HG02852 (cell line): Measurements from ENCODE around the gene C6orf47.
"Not testable (repeated sequence)": the region's sequence is repeated elsewhere in the genome, so short reads cannot be mapped to it uniquely, and the experiment has no call there.

Source experiments
- ATAC-seq: cut with Tn5 transposase; IDR thresholded peaks from one replicate; pipeline ENCODE4 v1.9.1; 2021; ENCODE audit warnings: mild to moderate bottlenecking, moderate library complexity; ENCODE audit not compliant: unreplicated experiment

The C6orf47 gene, protein sequence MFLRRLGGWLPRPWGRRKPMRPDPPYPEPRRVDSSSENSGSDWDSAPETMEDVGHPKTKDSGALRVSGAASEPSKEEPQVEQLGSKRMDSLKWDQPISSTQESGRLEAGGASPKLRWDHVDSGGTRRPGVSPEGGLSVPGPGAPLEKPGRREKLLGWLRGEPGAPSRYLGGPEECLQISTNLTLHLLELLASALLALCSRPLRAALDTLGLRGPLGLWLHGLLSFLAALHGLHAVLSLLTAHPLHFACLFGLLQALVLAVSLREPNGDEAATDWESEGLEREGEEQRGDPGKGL

DNA sequence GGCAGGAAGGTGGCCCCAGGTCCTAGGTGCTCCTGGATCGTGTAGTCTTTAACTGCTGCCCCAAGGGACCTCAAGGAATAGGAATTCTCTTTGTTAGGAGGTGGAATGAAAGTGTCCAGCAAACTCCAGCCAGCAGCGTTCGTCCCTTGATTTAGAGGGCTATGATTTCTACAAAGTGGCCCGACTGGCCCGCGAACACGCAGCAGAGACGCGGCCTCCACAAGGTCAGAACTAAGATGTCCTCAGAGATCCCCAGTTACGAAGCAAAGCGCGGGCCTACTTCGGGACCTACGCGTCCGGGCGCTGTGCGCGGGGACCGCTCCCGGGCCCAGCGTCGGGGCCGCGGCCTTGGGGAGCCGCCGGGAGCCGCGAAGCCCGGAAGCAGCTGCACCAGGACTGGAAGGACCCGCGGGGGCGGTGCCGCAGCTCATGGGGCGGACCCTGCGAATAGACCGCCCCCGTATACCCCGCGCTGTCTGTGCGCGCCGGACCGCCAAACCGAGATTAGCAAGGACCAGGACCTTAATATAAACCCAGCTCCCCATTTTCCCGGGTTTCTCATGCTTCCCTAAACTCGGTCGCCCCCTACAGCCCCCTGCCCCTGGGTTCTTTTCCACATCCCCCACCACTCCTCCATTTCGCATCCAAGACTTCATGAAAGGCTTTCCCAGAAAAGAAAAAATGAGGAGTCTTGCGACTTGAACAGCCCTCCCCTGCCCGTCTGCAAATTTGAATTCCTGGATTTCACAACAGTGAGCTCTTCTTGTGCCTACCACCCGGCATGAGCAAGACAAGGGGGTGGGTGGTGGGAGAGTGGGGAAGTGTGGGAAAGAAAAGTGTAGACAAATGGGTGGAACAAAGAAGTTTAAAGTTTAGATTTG, at the start of gene C6orf47:
TSS of gene C6orf47 (minus strand) at position 398 of the 881 bp plus-strand sequence. CDS start 831 bp downstream, outside the sequence.
- no peak for ATAC-seq

- ATAC-seq = not testable (repeated sequence)
These were observed 48.6 kb upstream of the C6orf47 start for GRCh38 chr6:31709157-31709556.

- ATAC-seq = no peak
These were observed 47.6 kb upstream of the C6orf47 start for GRCh38 chr6:31708224-31708623.

DNA sequence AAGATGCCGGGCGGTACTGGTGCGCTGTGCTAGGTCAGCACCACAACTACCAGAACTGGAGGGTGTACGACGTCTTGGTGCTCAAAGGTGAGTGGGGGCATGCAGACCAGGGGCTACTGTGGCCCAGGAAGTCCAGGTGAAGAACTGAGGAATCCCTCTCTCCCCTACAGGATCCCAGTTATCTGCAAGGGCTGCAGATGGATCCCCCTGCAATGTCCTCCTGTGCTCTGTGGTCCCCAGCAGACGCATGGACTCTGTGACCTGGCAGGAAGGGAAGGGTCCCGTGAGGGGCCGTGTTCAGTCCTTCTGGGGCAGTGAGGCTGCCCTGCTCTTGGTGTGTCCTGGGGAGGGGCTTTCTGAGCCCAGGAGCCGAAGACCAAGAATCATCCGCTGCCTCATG, 47.1 kb upstream of the C6orf47 start:
- ATAC-seq = no peak

DNA sequence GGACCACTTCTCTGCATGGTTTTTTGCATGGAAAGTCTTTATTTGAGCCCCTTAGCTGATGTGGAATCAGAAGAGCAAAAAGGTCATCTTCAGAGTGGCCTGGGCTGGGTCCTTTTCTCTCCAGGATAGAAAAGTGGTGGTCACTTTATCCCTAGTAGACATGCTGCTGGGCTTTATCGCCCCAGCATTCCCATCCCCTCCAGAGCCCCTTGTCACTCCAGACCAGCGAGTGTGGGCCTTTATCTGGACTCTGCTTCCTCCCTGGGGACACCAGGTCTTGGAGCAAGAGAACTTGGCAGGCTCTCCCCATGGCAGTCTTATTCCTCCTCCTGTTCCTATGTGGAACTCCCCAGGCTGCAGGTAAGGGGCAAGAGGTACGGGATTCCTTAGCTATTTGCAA, 46.0 kb upstream of the C6orf47 start, which contains the start of gene LY6G6F:
TSS of gene LY6G6F (plus strand) at position 268 of the 400 bp plus-strand sequence. CDS start at position 309, 41 bp downstream.
- no peak for ATAC-seq

GRCh38 chr6:31705931-31706330, 45.4 kb upstream of the C6orf47 start:
- ATAC-seq = no peak

- peak; percentile 85 for ATAC-seq
These were observed 42.5 kb upstream of the C6orf47 start, which contains the start of gene ABHD16A for GRCh38 chr6:31702819-31703716. Gene ABHD16A, minus strand, starts transcription at chr6:31703324. Its CDS starts 43 bp downstream, at chr6:31703281.

DNA sequence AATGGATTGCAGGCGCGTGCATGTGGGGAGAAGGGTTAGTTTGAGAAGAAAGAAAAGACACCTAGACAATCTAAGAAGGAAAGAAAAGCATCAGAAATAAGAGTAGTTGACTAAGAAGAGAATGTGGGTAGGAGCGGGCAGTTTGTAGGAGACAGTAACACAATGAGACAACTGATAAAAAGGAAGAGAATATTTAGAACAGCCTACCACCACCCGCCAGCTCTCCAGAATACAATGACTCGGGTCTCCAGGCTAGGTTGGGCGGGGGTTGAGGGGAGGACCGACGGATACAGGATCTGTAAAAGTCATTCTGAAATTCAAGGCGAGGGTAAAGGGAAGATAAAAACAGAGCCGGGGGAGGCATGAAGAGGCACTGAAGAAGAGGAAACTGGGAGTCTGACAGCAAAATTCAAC, 41.8 kb upstream of the C6orf47 start:
- ATAC-seq = peak; percentile 19

DNA sequence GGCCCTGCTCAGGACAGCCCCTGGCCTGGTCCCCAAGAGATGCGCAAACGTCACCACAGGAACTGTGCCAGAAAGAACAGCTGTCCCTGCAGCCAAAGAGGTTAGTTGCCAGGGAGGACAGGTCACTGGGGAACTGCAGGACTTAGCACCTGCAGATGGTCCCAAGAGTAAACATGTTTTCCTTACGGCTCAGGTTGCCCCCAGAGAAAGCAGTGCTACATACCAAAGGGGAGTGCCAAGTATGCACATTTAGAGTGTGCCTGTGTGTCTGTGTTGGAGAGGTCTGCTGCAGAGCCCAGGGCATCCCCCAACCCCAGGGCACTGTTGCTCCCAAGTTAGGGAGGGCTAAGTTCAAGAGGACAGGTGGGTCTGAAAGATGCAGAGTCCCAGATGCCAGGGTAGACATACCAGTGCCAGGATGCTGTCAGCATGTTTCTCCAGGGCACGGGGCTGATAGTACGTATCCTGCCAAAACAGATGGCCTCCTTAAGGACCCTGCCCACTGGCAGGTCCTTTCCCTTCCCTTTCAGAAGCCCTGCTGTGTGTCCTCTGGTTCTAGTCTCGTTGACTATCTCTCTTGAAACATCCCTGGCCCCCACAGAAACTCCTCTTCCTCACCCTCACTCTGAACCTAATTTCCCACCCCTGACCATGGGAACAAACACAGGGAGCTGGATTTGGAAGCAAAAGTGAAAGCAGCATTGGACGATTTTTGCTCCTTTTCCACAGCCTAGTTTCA, 41.3 kb upstream of the C6orf47 start:
- no peak for ATAC-seq

GRCh38 chr6:31700740-31701401, 40.3 kb upstream of the C6orf47 start:
- ATAC-seq = no peak

DNA sequence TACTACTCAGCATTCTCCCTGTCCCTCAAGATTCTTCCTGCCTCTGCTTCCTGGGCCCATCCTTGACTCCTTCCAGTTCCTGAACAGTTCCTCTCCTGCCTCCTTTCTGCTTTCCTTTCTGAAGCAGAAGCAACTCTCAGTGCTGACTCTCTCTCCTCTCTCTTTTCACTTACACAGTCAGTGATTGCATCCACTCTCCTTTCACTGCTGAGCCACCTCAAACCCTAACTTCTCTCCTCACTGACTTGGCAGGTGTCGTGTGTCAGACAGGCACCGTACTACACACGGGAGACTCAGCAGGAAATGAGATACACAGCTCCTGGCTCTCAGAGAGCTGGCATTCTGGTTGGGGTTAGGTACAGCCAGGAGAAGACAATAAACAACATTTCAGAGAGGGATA, 37.0 kb upstream of the C6orf47 start:
- no peak for ATAC-seq

DNA sequence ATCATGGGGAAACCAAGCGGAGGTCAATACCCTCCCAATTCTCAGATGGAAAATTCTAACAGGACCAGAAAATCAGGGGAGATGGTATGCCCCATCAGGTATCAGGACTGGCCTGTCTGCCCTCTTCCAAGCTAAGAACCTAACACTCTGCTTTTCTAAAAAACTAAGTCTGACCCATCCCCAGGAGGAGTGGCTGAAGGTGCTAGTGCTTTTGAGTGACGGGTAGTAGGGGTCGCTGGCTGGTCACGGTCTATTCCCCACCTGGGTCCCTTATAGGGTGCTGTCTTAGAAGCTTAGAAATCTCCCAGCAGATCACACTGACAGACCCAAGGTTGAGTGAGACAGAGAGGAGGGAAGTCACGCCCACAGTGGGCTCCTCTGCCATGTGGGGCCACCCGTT, 33.0 kb upstream of the C6orf47 start:
- no peak for ATAC-seq

DNA sequence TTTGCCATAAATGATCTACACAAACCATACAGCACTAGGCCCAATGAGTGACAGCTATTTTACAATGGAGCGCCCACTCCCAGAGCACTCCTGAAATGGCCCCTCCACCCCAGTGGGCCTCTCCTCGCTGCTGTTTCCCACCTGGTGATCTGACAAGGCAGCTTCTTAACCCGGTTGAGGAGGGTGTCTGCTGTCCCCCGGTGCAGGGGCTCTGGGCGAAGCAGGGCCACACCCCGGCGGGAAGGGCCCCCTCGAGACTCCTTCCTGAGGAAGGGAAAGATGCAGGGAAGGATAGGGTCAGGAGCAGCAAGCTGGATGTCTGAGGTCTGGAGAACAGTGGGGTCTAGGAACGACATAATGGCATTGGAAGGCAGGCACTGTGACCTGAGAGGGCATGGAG, 32.3 kb upstream of the C6orf47 start:
- ATAC-seq = no peak

DNA sequence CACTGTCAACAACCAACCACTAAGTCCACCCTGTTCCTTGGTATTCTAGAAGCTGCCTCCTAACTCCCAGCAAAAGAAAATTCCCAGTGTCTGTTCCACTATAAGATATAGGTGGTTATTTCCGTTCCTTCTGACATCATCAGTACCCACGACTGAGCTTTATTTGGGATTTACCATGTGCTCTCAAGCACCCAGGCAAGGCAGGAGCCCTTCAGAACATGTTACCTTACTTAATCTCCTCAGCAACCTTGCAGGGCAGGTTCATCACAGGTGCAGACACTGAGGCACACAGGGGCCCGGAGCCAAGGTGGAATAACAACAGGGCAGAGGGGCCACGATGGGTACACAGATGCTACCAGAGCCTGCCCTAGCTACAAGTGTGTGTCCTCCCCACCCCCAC, 31.8 kb upstream of the C6orf47 start:
- ATAC-seq = no peak

DNA sequence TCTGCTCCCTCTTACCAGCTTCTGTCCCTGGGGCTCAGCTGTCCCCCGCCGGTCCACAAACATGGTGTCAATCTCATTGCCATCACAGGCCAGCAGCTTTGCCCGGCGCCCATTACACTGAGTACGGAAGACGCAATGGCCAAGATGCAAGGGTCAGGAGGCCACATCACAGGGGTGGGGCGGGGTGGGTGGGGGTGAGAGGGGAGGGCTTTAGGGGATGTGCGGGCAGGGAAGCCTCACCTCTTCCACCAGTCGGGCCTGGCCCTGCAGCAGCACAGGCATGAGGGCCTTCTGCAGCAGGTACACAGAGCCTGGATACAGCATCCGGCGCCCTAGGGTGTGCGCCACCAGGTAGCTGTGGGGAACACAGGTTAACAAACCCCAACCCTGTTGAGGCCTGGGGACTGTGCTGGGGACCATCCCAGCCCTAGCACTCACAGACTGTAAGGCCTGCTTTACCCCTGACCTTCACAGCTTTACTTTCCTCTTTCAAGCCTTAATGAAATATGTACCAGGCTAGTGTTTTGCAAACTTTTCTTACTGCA, 31.1 kb upstream of the C6orf47 start:
- no peak for ATAC-seq

DNA sequence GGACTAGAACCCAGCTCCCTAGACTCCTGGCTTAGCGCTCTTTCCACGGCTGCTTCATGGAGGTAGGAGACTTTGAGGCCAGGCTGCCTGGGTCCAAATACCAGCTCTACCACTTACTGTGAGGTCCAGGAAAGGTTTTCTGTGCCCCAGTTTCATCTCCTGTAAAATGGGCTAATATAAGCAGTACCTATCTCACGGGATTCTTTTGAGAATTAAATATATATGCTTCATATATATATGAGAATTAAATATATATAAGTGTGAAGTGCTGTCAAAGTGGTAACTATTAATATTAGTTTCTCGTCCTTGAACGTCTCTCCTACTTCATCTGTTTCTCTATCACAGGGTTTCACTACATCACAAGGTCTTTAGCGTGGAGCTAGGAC, 30.5 kb upstream of the C6orf47 start:
- no peak for ATAC-seq

DNA sequence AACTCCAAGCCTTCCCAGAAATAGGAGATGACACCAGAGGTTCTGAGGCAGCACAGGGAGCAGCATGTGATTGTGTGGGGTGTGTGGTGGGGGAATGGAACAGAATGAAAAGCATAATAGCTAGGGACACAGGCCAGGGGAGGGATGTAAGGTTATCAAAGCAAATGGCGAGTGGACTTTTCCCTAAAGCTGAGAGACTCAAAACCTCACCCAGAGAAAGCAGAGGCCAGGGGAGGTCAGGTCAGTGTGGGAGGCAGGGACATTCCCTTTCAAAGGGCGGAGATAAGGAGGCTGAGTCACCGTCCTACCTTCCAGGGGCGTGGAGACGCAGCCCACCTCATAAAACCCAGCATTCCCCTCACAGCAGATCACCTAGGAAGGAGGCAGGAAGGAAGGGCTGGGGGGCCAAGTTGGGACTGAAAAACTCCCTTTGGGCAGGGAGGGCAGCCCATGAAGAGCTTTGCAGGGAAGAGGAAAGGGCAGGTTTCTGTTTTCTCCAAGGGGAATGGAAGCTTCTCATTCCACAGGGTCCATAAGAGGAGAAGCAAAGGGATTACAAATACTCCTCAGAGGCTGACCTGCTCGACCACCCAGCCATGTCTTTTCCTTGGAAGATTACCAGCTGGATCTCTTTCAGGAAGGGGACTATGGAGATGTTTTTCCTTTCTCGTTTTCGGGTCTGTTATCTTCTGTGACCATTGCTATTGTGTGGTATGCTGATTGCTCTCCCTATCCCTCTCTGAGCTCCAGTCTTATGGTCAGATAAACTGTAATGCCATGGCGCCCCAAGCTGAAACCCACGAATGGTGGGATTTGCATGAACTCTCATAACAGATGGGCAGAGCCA, 29.9 kb upstream of the C6orf47 start:
- no peak for ATAC-seq
